GM19238 (cell line): ENCODE results near the gene CSPG4.
A peak's percentile ranks its signal among the peaks of the same experiment; 100 is the strongest.
"Not testable (repeated sequence)": the region's sequence is repeated elsewhere in the genome, so short reads cannot be mapped to it uniquely, and the experiment has no call there.

ENCODE experiments used
- DNase-seq: peaks from one replicate; pipeline ENCODE4 v3.0.0; 2011; ENCODE audit warnings: low spot score; ENCODE audit not compliant: insufficient read length

Gene CSPG4

DNA sequence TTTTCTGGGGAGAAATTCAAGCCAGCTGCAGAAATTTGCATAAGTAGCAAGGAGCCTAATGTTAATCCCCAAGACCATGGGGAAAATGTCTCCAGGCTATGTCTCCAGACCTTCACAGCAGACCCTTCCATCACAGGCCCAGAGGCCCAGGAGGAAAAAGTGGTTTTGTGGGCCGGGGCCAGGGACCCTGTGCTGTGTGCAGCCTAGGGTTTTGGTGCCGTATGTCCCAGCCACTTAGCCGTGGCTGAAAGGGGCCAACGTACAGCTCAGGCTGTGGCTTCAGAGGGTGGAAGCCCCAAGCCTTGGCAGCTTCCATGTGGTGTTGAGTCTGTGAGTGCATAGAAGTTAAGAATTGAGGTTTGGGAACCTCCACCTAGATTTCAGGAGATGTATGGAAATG is 29.7 kb upstream of the CSPG4 start:
- DNase-seq = not testable (repeated sequence)

GRCh38 chr15:75739791-75740190 is 27.1 kb upstream of the CSPG4 start:
- DNase-seq = no peak

- DNase-seq = peak; percentile 93
These were observed 26.1 kb upstream of the CSPG4 start for GRCh38 chr15:75738647-75739325.

- no peak for DNase-seq
These were observed 25.5 kb upstream of the CSPG4 start for GRCh38 chr15:75738014-75738646.

DNA sequence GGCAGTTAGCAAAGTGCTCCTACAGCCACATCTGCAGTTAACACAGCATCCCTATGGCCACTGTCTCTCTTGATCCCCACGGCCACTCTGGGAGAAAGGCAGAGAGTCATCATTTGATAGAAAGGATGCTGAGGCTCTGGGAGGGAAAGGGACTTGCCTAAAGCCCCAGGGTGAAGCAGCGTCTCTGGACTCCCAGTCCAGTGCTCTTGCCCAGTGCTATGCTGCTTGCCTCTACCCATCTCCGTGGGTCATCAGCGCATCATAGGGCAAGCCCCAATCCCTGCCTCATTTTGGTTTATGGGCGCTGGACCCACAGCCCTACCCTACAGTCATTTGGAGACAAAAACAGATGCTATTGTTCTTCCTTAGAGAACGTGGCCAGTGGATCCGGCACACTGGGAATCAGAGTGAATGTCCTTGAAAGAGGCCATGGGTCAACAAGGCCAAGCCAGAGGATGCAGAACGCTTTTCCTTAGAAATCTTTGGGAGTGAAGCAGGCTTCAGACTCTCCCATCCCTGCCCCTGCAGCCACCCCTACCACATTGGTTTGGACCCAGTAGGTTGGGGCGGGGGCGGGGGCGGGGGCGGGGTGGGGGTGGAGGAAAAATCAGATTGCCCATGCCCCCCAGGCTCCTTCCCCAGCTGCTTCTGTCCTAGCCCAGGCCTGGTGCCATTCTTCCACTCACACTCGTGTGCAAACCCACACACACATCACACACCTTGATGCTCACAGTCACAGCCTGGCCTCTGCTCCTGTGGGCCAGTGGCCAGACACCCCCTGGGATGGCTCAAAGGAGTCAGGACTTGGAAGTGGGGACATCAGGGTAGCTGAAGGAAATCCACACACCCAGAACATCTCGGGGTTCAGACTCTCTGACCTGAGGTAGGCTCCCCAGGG is 24.7 kb upstream of the CSPG4 start:
- DNase-seq = not testable (repeated sequence)

- DNase-seq = no peak
These were observed 23.6 kb upstream of the CSPG4 start for GRCh38 chr15:75736256-75736655.

GRCh38 chr15:75734861-75735760 is 22.5 kb upstream of the CSPG4 start:
- not testable (repeated sequence) for DNase-seq

- no peak for DNase-seq
These were observed 21.4 kb upstream of the CSPG4 start for GRCh38 chr15:75733761-75734651.

DNA sequence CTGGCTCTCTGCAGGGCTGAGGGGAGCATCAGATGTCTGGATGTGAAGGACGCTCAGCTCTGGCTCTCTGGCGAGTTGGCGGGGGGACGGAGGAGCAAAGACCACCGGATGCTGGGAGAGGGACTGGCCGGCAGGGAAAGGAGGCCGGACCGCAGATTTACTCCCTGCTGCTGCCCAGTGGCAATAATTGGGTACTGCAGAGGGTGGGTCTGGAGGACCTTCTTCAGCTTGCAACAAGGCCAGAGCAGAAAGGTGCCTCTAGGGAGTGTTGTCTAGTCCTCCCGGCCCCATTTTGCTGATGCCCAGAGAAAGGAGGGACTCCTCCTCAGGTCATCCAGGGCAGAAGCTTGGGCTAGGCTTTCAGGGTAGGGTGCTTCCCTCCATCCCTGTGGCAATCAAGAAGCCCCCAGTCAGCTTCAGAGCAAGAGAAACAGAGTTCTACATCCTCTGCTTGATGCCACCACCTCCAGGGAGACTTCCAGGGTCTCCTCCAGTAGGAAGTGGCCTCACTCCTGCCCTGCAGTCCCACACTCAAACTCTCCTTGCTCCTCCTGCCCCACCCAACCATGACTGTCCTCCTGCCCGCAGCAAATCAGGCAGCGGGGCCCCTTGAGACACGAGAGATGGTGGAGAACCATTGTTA is 20.3 kb upstream of the CSPG4 start:
- peak; percentile 50 for DNase-seq

- DNase-seq = no peak
These were observed 19.6 kb upstream of the CSPG4 start for GRCh38 chr15:75732177-75732808.

- no peak for DNase-seq
These were observed 18.9 kb upstream of the CSPG4 start for GRCh38 chr15:75731248-75732151.

GRCh38 chr15:75730376-75731247 is 18.0 kb upstream of the CSPG4 start:
- DNase-seq = not testable (repeated sequence)

DNA sequence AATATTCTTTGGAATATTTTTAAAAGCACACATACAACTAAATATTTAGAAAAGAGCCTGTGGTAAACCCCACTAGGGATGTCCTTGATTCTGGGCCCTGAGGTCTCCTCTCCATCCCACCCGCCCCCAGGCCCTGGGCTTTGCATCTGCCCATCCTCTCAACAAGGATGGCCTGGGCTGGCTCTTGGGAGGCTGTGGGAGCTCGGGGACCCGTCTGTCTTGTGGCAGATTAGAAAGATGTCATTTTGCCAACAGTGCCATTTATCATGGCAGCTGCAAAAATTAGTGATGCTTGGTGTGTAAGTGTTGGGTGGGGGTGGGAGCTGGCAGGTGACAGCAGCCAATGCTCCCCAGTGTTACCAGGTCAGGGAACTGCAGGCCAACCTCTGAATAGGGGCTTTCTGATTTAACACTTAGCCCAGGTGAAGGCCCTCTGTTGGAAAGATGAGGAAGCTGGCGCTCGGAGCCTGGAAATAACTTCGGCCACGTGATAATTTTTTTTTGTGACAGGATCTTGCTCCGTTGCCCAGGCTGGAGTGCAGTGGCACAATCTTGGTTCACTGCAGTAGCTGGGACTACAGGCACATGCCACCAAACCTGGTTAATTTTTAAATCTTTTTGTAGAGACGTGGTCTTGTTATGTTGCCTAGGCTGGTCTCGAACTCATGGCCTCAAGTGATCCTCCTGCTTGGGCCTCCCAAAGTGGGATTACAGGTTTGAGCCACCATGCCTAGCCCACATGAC is 16.9 kb upstream of the CSPG4 start:
- DNase-seq = no peak

DNA sequence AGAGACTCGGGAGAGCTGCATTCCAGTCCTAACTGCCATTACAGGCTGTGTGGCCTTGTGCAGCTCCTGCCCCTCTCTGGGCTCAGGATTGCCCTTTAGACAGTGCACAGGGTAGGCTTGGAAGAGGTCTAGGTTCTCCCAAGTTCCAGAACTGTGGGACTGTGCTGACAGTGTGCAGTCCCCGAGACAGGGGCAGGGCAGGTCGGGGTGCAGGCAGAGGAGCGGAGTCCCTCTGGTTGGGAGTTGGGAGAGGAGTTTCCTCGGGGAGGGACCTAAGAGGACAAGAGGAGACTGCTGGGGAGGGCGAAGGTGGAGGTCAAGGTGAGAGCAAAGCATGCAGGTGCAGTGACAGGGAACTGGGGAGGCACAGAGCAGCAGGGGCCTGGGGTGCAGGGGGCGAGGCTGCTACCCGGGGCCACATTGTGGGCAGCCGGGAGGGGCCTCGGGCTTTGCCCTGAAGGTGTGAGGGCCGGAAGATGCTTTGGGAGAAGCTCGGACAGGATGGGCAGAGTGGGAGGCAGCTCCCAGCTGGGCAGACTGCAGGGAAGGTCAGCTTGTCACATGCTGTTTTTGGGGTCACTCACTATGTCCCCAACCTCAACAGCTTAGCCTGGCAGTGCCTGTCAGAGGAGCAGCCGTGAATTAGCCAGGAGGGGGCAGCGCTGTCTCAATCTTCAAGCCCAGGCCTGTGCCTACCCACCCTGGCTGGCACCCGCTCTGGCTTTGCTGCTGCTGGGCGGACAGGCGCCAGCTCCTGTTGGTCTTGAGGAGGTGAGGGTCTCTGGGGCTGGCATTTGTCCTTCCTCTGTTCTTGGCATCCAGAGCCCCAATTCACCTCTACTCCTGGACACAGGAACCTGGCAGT is 15.4 kb upstream of the CSPG4 start:
- DNase-seq = no peak

GRCh38 chr15:75727031-75727531 is 14.4 kb upstream of the CSPG4 start:
- no peak for DNase-seq
